GM12864 (cell line): ENCODE measurements around the gene SLC35A2.

Experiments
- DNase-seq: peaks from one replicate; pipeline ENCODE4 v3.0.0-alpha.2; 2011; ENCODE audit warnings: low read depth
- H3K4me3 ChIP-seq: 2 replicates; pipeline ENCODE4 v1.5.1; 2011; ENCODE audit warnings: mild to moderate bottlenecking, low read depth, low read length, control low read depth
- TF ChIP-seq, protein P1 (sequence below): IDR thresholded peaks from 2 replicates; pipeline ENCODE4 v1.5.1; 2011; ENCODE audit warnings: low read depth, mild to moderate bottlenecking, moderate library complexity, low read length, control low read depth, inconsistent platforms; ENCODE audit errors: missing control alignments

SLC35A2 gene

DNA sequence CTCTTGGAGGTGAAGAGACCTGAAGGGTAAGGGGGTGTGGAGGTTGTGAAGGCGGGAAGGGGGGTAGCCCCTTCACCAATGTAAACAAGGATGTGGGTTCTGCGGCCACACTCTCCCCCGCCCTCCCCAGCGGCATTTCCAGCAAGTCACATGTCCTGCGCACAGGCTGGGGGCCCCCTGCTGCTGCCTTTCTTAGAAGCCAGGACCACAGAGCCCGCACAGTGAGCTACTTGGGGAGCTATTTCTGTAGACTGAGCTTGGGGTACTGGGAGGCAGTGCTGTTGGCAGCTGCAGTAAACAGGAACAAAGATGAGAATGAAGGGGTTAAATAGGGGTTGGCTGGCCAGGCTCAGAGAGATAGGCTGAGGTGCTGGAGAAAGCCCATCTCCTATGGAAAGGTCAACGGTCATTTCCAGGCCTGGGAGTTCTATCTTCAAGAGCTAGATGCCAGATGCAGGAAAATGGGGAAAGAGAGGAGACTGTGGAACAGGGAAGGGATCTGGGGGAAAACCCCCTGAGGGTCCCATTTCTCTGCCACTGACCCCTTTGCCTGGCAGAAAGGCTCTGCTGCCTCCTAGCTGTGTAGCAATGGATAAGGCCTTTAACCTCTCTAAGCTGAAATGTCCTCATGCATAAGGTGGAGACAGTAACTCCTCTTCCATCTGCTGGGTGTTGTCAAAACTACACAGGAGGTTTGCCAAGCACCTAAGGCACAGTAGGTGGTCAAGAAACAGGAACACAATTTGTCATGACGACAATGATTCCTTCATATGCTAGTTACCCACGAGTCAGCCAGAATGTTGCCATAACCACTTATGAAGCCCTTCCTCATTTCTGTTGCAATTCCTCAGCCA is 25.8 kb upstream of the SLC35A2 start:
- H3K4me3 ChIP-seq = peak overlapping the region; percentile 20
- DNase-seq = peak; percentile 81

DNA sequence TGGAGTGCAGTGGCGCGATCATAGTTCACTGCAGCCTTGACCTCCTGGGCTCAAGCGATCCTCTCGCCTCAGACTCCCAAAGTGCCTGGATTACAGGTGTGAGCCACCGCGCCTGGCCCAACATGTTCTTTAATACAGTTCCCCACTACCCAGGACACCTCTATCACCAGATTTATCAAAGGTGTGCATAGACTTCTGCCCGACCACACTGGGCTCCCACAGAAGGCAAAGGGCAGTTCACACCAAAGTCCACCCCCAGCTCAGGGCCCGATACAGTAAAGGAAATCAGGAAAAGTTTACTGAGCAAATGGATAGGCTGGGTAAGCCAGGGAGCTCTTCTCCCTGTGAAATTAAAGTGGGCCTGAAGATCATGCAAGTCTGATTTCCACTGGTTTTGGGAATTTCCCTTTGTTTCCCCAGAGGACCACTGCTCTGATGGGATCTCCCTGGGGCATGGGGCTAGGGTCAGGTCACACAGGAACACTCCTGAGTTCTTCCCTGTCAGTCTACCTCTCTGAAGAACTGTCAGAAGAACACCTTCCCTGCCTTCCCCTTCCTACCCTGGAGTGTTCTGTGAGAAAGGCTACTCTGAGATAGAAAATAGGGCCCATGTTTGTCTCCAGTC is 25.1 kb upstream of the SLC35A2 start:
- H3K4me3 ChIP-seq = no peak overlapping the region
- DNase-seq = no peak
- TF ChIP-seq, protein P1, sequence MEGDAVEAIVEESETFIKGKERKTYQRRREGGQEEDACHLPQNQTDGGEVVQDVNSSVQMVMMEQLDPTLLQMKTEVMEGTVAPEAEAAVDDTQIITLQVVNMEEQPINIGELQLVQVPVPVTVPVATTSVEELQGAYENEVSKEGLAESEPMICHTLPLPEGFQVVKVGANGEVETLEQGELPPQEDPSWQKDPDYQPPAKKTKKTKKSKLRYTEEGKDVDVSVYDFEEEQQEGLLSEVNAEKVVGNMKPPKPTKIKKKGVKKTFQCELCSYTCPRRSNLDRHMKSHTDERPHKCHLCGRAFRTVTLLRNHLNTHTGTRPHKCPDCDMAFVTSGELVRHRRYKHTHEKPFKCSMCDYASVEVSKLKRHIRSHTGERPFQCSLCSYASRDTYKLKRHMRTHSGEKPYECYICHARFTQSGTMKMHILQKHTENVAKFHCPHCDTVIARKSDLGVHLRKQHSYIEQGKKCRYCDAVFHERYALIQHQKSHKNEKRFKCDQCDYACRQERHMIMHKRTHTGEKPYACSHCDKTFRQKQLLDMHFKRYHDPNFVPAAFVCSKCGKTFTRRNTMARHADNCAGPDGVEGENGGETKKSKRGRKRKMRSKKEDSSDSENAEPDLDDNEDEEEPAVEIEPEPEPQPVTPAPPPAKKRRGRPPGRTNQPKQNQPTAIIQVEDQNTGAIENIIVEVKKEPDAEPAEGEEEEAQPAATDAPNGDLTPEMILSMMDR = no peak

More for the DNA sequence above, 25.8 kb upstream of the SLC35A2 start:
- TF ChIP-seq, protein P1 = peak; percentile 39

DNA sequence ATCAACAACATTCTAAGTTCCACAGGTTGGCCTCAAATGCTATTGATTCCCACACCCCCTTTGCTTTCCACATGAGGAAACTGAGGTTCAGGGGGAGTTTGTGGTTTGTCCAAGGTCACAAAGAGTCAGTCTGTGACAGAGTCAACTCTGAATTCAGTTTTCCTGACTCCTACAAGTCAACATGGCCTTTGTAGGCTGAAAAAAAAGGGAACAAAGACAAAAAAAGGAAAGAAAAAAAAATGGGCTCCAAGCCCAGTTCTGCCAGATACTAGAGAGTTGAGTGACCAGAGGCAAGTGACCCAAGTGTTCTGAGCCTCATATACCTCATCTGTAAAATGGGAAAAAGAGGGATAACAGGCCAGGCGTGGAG is 23.8 kb upstream of the SLC35A2 start:
- no peak for DNase-seq
- TF ChIP-seq, protein P1 = no peak
- H3K4me3 ChIP-seq = no peak overlapping the region

DNA sequence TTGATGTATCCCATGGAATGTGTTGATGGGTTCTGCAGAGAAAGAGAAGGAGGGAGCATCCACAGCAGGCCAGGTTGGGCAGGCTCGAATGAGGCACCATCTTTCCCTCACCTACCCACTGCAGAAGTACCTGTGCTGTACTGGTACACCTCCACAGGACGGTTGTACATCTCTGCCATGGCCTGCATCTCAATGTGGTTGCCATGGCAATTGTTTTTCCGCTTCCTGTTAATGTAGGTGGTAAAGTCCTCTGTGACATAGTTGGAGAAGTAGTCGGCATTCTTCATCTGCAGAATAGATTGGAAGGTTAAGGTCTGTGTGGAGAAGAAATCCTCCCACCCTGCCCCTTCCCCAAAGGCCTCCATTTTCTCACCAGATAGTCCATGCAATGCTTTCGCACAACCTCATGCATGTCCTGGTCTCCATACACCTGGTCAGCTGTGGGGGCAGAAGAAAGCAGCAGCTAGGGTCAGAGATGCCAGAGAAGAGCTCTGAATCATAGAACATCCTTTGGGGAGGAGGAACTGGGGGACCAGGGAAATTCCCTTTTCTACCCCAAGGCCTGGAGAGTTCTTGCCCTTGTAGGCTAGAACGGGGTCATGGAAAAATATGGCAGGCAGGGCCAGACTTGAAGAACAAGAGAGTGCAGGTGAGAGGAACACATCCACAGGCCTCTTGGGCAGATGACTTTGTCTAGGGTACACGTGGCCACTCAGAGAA is 23.3 kb upstream of the SLC35A2 start:
- H3K4me3 ChIP-seq = no peak overlapping the region
- TF ChIP-seq, protein P1 = no peak
- DNase-seq = no peak

DNA sequence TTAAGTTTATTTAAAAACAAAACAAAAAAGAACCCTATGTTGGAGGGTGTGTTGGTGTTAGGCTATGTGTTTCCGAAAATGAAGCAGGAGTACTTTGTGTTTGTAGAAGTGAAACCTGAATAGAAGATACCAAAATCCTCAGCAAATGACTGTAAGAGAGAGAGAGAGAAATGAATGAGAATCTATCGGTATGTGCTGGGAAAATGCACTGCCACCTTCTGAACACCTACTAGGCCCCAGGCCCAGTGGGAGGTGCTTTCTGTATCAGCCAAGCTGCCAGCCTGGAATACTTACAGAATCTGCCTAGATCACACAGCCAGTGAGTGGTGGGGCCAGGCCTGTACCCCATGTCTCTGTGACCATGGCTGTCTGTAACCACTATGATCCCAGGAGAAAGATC is 22.3 kb upstream of the SLC35A2 start:
- TF ChIP-seq, protein P1 = no peak
- H3K4me3 ChIP-seq = no peak overlapping the region

DNA sequence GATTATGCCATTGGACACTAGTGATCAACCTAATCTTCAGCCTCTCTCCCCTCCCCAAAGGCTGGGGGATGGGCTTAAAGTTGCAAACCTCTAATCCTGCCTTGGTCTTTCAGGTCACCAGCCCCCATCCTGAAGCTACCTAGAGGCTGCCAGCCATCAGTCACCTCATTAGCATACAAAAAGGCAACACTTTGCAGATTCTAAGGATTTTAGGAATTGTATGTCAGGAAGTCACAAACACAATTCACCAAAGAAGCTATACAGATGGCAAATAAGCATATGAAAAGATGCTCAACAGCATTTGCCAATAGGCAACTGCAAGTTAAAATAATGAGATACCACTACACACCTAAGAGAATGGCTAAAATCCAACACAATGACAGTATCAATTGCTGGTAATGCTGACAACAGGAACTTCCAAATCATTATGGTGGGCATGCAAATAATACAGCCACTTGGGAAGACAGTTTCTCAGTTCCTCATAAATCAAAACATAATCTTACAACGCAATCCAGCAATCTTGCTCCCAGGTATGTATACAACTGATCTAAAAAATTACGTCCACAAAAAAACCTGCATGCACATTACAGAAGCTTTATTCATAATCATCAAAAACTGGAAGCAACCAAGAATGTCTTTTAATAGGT is 16.4 kb upstream of the SLC35A2 start:
- H3K4me3 ChIP-seq = no peak overlapping the region
- DNase-seq = no peak
- TF ChIP-seq, protein P1 = no peak

More for the DNA sequence above, 22.3 kb upstream of the SLC35A2 start:
- no peak for DNase-seq
